ENCODE results near the gene ALX4. TPM values are rescaled to one million over a fixed set of nuclear protein-coding genes. Genes with fewer than 3 reads are reported as not detected.

Gene ALX4
- total RNA-seq, 2 experiments from 2014 or later: not detected

- intact Hi-C loops (cut with micrococcal nuclease): no loop called here
- POLR2A ChIA-PET: no interaction called here
- H3K4me1 Mint-ChIP-seq (ENCODE audit: low read depth): peaks cover 13% of the 10 kb centered on the region
- H3K36me3 Mint-ChIP-seq (ENCODE audit: low read depth): no peaks in the 10 kb centered on the region
- H3K27me3 Mint-ChIP-seq: no peaks in the 10 kb centered on the region
- CTCF ChIA-PET: no interaction called here
- DNase-seq (no peak), ATAC-seq (no peak)
- H3K4me3 Mint-ChIP-seq: no peak overlapping the region
- no peak overlapping the region for H3K27ac Mint-ChIP-seq
- no peaks in the 10 kb centered on the region for H3K9me3 Mint-ChIP-seq
- TF ChIP-seq CTCF (IDR thresholded peaks at IDR 0.05): no peak
These were observed 49.9 kb downstream of the ALX4 start for GRCh38 chr11:44260081-44260480.

DNA sequence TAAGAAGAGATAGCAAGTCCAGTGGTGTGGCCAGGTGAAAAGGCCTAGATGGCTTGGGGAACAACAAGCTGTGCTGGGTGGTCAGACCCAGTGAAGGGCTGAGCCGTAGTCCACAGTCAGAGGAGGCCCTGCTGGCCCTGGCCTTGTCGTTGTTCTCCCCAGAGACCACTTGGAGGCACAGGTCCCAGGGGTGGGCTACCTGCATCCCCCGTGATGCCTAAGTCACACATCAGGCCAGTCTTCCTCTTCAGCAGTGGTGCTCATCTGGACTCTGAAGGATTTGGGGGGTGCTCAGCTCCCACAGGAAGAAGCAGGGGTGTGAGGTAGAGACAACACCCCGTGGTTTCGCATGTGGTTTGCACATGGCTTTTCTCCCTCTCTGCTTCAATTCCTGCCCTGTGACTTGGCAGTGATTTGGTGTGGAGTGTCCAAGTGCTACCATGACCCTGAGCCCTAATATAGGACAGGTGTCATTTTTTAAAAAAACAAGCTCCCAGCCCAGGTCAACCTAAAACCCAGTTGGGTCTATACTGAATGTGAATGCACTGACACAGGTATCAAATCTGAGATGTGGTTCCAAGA is 51.0 kb downstream of the ALX4 start:
- POLR2A ChIA-PET: no interaction called here
- Mint-ChIP-seq H3K4me3 (no peak overlapping the region), H3K27ac (no peak overlapping the region), H3K27me3 (no peaks in the 10 kb centered on the region), H3K9me3 (no peaks in the 10 kb centered on the region), H3K36me3 (ENCODE audit: low read depth) (no peaks in the 10 kb centered on the region), H3K4me1 (ENCODE audit: low read depth) (peaks cover 13% of the 10 kb centered on the region)
- CTCF ChIA-PET: no interaction called here
- no peak for ATAC-seq
- TF ChIP-seq CTCF (IDR thresholded peaks at IDR 0.05): no peak
- intact Hi-C loops (cut with micrococcal nuclease): no loop called here
- no peak for DNase-seq

DNA sequence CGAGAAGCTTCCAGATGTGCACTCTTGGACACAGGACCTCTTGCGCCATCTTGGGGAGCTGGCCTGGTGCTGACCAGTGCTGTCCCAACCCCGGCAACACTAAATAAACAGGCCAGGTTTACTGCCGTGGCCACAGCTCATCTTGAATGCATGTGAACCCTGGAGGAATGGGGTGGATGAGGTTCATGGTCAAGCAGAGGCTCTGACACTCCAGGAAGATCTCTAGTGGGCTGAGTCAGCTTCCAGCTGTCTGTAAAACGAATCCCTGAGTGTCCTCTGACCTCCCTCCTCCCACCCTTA is 51.8 kb downstream of the ALX4 start:
- Mint-ChIP-seq H3K9me3 (peaks cover 2% of the 10 kb centered on the region), H3K4me3 (no peak overlapping the region), H3K27me3 (no peaks in the 10 kb centered on the region), H3K27ac (no peak overlapping the region), H3K4me1 (ENCODE audit: low read depth) (peaks cover 13% of the 10 kb centered on the region), H3K36me3 (ENCODE audit: low read depth) (peaks cover under 1% of the 10 kb centered on the region)
- DNase-seq (no peak), ATAC-seq (no peak)
- POLR2A ChIA-PET: no interaction called here
- no peak for TF ChIP-seq CTCF (IDR thresholded peaks at IDR 0.05)
- intact Hi-C loops (cut with micrococcal nuclease): no loop called here
- CTCF ChIA-PET: no interaction called here

DNA sequence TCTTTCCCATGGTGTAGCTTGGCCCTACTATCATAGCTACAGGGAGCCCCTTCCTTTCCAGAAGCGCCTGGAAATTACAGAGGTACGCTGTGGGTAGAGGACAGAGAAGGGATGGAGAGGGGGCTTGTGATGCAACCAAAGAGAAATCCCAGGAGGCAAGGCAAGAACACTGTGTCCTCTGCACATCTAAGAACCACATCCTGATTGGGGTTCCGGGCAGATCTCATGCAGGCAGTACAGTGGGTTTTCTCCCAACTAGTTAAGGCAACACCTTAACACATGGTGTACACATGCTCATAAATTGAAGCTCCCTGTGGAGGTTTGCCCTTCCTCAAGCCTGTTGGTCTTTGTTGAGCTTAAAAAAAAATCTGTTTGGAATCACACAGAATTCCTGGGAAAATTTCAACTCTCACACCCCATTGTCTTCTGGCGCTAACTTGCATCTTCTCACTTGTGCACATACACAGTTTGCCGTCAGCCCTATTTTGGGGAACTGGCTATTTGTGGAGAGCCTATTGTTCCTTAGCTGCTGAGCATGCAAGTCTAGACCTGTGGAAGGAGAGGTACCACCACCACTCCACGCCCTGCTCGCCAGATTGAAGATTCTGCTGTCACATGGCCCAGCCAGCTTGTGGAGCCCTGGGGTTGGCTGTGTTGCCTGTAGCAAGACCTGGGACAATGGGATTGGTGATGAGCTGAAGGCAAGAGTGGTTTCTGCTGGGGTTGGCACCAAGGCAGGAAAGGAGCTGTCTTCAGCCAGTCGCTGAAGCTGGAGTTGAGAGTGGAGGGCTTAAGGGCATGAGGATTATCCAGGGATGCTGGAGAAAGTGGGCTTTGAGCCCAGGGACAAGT is 52.4 kb downstream of the ALX4 start:
- TF ChIP-seq CTCF (IDR thresholded peaks at IDR 0.05): no peak
- ChIA-PET CTCF (interaction anchor here (1.3 kb wide), 1 partner anchor 15 kb away, joined by 3 read pairs; no protein-coding TSS in a partner anchor), POLR2A (no interaction called here)
- Mint-ChIP-seq H3K9me3 (peaks cover 7% of the 10 kb centered on the region), H3K27me3 (no peaks in the 10 kb centered on the region), H3K4me1 (ENCODE audit: low read depth) (peaks cover 13% of the 10 kb centered on the region), H3K27ac (no peak overlapping the region), H3K4me3 (no peak overlapping the region), H3K36me3 (ENCODE audit: low read depth) (peaks cover 6% of the 10 kb centered on the region)
- DNase-seq (no peak), ATAC-seq (no peak)
- intact Hi-C loops (cut with micrococcal nuclease): no loop called here

DNA sequence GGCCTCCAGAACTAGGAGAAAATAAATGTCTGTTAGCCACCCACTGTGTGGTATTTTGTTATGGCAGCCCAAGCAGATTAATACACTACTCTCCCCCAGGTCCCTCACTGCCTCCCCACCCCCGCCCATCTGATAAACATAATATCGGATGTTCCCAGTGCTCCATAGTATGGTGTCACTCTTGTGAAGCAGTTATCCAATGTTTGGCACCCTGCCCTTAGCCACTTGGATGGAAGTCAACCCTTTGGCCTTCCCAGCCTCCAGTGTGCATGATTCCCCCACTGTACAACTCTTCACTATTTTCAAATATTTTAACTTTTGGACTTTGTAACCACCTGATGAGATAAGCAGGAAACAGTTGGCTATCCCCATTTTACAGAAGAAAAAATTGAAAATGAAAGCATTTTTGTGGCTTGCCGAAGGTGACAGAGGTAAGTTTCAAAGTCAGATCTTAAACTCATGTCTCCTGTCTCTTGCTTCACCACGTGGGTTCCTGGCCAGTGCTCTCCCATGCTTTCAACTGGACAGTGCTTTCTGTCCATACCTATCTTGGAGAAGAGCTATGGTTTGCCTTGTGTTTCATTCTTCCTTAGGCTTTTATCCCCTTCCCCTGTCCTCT is 53.2 kb downstream of the ALX4 start:
- Mint-ChIP-seq H3K9me3 (peaks cover 15% of the 10 kb centered on the region), H3K4me3 (no peak overlapping the region), H3K27me3 (no peaks in the 10 kb centered on the region), H3K4me1 (ENCODE audit: low read depth) (peaks cover 13% of the 10 kb centered on the region), H3K27ac (no peak overlapping the region), H3K36me3 (ENCODE audit: low read depth) (peaks cover 13% of the 10 kb centered on the region)
- no peak for TF ChIP-seq CTCF (IDR thresholded peaks at IDR 0.05)
- ATAC-seq (no peak), DNase-seq (no peak)
- ChIA-PET POLR2A (no interaction called here), CTCF (interaction anchor here (1.3 kb wide), 1 partner anchor 14 kb away, joined by 3 read pairs; no protein-coding TSS in a partner anchor)
- intact Hi-C loops (cut with micrococcal nuclease): no loop called here
